Measurements from ENCODE around the gene CDH12.

GRCh38 chr5:21723500-21723899, 1129.6 kb downstream of the CDH12 start:
- TF ChIP-seq CTCF (IDR thresholded peaks at IDR 0.05) (no peak), MAX (IDR thresholded peaks at IDR 0.05) (no peak)
